ENCODE data around the gene VAT1L.

DNA sequence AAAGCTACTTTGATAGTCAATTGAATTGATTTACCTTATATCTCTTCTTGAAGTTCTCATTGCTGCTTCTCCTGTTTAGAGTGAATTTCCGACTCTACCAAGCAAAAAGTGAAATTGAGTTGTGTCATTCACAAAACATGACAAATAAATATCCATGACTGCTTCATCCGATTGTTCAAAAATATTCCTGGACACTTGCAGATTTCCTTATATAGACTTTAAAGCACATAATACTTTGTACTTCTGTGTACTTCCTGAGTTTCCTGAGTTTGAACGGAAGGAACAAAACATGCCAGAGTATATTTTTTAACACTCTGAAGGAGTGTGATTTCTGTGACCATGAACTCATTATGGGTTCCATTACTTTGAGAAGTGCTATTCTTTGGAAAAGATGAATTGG is 20.5 kb upstream of the VAT1L start:
- TF ChIP-seq, protein P1, sequence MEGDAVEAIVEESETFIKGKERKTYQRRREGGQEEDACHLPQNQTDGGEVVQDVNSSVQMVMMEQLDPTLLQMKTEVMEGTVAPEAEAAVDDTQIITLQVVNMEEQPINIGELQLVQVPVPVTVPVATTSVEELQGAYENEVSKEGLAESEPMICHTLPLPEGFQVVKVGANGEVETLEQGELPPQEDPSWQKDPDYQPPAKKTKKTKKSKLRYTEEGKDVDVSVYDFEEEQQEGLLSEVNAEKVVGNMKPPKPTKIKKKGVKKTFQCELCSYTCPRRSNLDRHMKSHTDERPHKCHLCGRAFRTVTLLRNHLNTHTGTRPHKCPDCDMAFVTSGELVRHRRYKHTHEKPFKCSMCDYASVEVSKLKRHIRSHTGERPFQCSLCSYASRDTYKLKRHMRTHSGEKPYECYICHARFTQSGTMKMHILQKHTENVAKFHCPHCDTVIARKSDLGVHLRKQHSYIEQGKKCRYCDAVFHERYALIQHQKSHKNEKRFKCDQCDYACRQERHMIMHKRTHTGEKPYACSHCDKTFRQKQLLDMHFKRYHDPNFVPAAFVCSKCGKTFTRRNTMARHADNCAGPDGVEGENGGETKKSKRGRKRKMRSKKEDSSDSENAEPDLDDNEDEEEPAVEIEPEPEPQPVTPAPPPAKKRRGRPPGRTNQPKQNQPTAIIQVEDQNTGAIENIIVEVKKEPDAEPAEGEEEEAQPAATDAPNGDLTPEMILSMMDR (IDR thresholded peaks at IDR 0.05): no peak
- TF ChIP-seq POLR2A (IDR thresholded peaks at IDR 0.05) (no peak), POLR2AphosphoS5 (IDR thresholded peaks at IDR 0.05) (no peak), EP300 (IDR thresholded peaks at IDR 0.05) (no peak)
